HepG2 (cell line): ENCODE data around the gene PRDX5. TPM values are rescaled to one million over a fixed set of nuclear protein-coding genes. Genes with fewer than 3 reads are reported as not detected.
A peak's percentile ranks its signal among the peaks of the same experiment; 100 is the strongest.

ENCODE experiments used
- AGO2 ChIP-seq: fragments of 200-400 bp; formaldehyde crosslinking; optimal IDR thresholded peaks from 2 replicates; pipeline ENCODE3; 2017; ENCODE audit warnings: mild to moderate bottlenecking, low read depth, low read length, moderate library complexity
- CENPX ChIP-seq: sonication (generic); formaldehyde crosslinking; IDR thresholded peaks from 2 replicates; pipeline ENCODE4 v1.9.0; 2021; ENCODE audit warnings: mild to moderate bottlenecking, missing genetic modification reagents, moderate library complexity
- ISL2 ChIP-seq: sonication (generic); formaldehyde crosslinking; IDR thresholded peaks from 2 replicates; pipeline ENCODE4 v1.5.0; 2020; ENCODE audit warnings: missing genetic modification reagents
- MYPOP ChIP-seq: sonication (generic); formaldehyde crosslinking; IDR thresholded peaks from 2 replicates; pipeline ENCODE4 v1.8.1; 2023; ENCODE audit warnings: mild to moderate bottlenecking, moderate library complexity, missing genetic modification reagents
- NR0B2 ChIP-seq: sonication (generic); formaldehyde crosslinking; IDR thresholded peaks from 2 replicates; pipeline ENCODE4 v1.4.0; 2020; ENCODE audit warnings: mild to moderate bottlenecking, missing genetic modification reagents
- RBFOX2 ChIP-seq: fragments of 200-400 bp; formaldehyde crosslinking; IDR thresholded peaks from 2 replicates; pipeline ENCODE4 v1.6.1; 2017; ENCODE audit warnings: low read depth, mild to moderate bottlenecking, low read length
- RFX3 ChIP-seq: IDR thresholded peaks from 2 replicates; pipeline ENCODE4 v1.6.1; 2016; ENCODE audit warnings: missing biosample characterization, missing genetic modification reagents
- RFX5 ChIP-seq: IDR thresholded peaks from 2 replicates; pipeline ENCODE4 v1.6.1; 2011; ENCODE audit warnings: low read depth, low read length, improper control_type of control experiment
- SNAPC4 ChIP-seq: sonication (generic); formaldehyde crosslinking; IDR thresholded peaks from 2 replicates; pipeline ENCODE4 v1.4.0; 2020; ENCODE audit warnings: mild to moderate bottlenecking, missing genetic modification reagents
- SOX6 ChIP-seq, 2 experiments: fragments of 450-650 bp in 1 of 2; sonication (generic) in 1 of 2; formaldehyde crosslinking in 1 of 2; IDR thresholded peaks; 2 replicates each; pipeline versions ENCODE4 v1.4.0 to v1.6.1; 2017 to 2020; ENCODE audit warnings: antibody characterized with exemption in 1 of 2, mild to moderate bottlenecking in 1 of 2, missing genetic modification reagents in 1 of 2
- SYNCRIP ChIP-seq: fragments of 200-400 bp; formaldehyde crosslinking; IDR thresholded peaks from 2 replicates; pipeline ENCODE4 v1.6.1; 2018; ENCODE audit warnings: mild to moderate bottlenecking, low read depth, low read length; ENCODE audit not compliant: insufficient read depth
- ZNF296 ChIP-seq: sonication (generic); formaldehyde crosslinking; conservative IDR thresholded peaks from 2 replicates; pipeline ENCODE4 v1.5.0; 2020; ENCODE audit warnings: mild to moderate bottlenecking, missing genetic modification reagents
- polyA plus RNA-seq, 8 experiments: library from polyadenylated mRNA; depleted of rRNA in 3 of 8; stranded (reverse) in 7 of 8; unstranded in 1 of 8; fragments of >200 nt; fragmentation: Illumina TruSeq in 4 of 8; extraction: Trizol in 4 of 8; gene quantifications; 2 replicates each; pipeline versions ENCODE4 v1.2.1 to v1.2.3, GENCODE V29; 2011 to 2016; ENCODE audit warnings: low read depth in 4 of 8, missing spikeins in 1 of 8, mixed read lengths in 1 of 8; ENCODE audit not compliant: insufficient read depth in 1 of 8
- total RNA-seq, 5 experiments: library from RNA; depleted of rRNA; stranded (reverse); fragments of >200 nt; fragmentation: Illumina TruSeq; extraction: Trizol; gene quantifications; 2 replicates each; pipeline ENCODE4 v1.2.3, GENCODE V29; 2016; ENCODE audit warnings: low read depth in 1 of 5
- TF ChIP-seq, protein P1 (sequence below): sonication (generic); formaldehyde crosslinking; conservative IDR thresholded peaks from 2 replicates; pipeline ENCODE4 v1.4.0; 2020; ENCODE audit warnings: missing genetic modification reagents
- TF ChIP-seq, protein P2 (sequence below): sonication (generic); formaldehyde crosslinking; IDR thresholded peaks from 2 replicates; pipeline ENCODE4 v1.4.0; 2020; ENCODE audit warnings: missing genetic modification reagents, borderline replicate concordance

Gene PRDX5
- total and polyA plus RNA-seq, 2 of the 13 experiments (the other 11 are each of a cell fraction or from before 2014, with no cell fraction given) = 215 to 311 TPM

DNA sequence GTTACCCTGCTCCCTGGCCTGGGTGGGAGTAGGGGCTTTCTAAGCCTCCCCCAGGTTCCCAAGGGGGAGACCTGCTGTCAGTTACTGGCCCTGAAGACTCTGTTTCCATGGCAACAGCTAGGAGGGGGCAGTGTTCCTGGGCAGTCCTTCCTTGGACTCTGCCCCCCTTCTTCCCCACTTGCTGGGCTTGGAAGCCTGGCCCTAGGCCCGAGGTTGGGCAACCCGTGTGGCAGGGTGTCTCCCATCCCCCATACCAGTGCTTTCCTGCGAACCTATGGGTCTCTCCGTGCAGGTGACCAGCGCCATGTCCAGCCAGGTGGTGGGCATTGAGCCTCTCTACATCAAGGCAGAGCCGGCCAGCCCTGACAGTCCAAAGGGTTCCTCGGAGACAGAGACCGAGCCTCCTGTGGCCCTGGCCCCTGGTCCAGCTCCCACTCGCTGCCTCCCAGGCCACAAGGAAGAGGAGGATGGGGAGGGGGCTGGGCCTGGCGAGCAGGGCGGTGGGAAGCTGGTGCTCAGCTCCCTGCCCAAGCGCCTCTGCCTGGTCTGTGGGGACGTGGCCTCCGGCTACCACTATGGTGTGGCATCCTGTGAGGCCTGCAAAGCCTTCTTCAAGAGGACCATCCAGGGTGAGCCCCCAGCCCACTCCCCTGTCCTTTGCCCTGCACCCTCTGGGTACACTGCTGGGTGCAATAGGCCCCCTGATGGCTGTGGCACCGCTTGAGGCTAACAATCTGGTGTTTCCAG, 10.9 kb upstream of the PRDX5 start (continued):
- TF ChIP-seq SNAPC4 = 0 out of 2 replicates have a peak, but pooled peaks have one; percentile 19
- peak; percentile 42 for TF ChIP-seq AGO2
- TF ChIP-seq ISL2 (CRISPR knock-in tag) = no peak
- no peak for TF ChIP-seq MYPOP (CRISPR knock-in tag)
- TF ChIP-seq RFX5 = peak; percentile 87
- TF ChIP-seq, protein P1, sequence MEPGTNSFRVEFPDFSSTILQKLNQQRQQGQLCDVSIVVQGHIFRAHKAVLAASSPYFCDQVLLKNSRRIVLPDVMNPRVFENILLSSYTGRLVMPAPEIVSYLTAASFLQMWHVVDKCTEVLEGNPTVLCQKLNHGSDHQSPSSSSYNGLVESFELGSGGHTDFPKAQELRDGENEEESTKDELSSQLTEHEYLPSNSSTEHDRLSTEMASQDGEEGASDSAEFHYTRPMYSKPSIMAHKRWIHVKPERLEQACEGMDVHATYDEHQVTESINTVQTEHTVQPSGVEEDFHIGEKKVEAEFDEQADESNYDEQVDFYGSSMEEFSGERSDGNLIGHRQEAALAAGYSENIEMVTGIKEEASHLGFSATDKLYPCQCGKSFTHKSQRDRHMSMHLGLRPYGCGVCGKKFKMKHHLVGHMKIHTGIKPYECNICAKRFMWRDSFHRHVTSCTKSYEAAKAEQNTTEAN (CRISPR knock-in tag) = 0 out of 2 replicates have a peak, but pooled peaks have one; percentile 10
- no peak for TF ChIP-seq SYNCRIP
- TF ChIP-seq ZNF296 (CRISPR knock-in tag) = no peak
- TF ChIP-seq SOX6 (IDR thresholded peaks at IDR 0.05) = no peak
- peak; percentile 49 for TF ChIP-seq SOX6 (CRISPR knock-in tag; IDR thresholded peaks at IDR 0.05)
- peak; percentile 60; the same call in 1 of the 2 replicates for TF ChIP-seq RBFOX2
- TF ChIP-seq NR0B2 (CRISPR knock-in tag) = 0 out of 2 replicates have a peak, but pooled peaks have one; percentile 36
- TF ChIP-seq CENPX (CRISPR knock-in tag) = no peak
- TF ChIP-seq, protein P2, sequence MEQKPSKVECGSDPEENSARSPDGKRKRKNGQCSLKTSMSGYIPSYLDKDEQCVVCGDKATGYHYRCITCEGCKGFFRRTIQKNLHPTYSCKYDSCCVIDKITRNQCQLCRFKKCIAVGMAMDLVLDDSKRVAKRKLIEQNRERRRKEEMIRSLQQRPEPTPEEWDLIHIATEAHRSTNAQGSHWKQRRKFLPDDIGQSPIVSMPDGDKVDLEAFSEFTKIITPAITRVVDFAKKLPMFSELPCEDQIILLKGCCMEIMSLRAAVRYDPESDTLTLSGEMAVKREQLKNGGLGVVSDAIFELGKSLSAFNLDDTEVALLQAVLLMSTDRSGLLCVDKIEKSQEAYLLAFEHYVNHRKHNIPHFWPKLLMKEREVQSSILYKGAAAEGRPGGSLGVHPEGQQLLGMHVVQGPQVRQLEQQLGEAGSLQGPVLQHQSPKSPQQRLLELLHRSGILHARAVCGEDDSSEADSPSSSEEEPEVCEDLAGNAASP (CRISPR knock-in tag) = no peak
- peak; percentile 86 for TF ChIP-seq RFX3
